LNCaP clone FGC (cell line): ENCODE results near the gene NPDC1.
"Not testable (repeated sequence)": the region's sequence is repeated elsewhere in the genome, so short reads cannot be mapped to it uniquely, and the experiment has no call there.

Experiments used
- DNase-seq: peaks from one replicate; pipeline ENCODE4 v3.0.0-alpha.2; 2011; ENCODE audit warnings: low read depth
- H3K4me3 ChIP-seq: 2 replicates; pipeline ENCODE4 v1.5.1; 2011; ENCODE audit warnings: mild to moderate bottlenecking, low read depth, low read length, control low read depth
- CTCF ChIP-seq: IDR thresholded peaks from 2 replicates; pipeline ENCODE4 v1.5.1; 2012; ENCODE audit warnings: mild to moderate bottlenecking; ENCODE audit not compliant: control insufficient read depth, insufficient read depth; ENCODE audit errors: extremely low read depth

Gene NPDC1

GRCh38 chr9:137067860-137068538, 22.0 kb upstream of the NPDC1 start:
- peak; percentile 72 for DNase-seq
- H3K4me3 ChIP-seq: peak overlapping the region; percentile 64
- peak; percentile 71 for TF ChIP-seq CTCF

GRCh38 chr9:137066096-137066861, 20.3 kb upstream of the NPDC1 start:
- no peak for DNase-seq
- no peak for TF ChIP-seq CTCF
- no peak overlapping the region for H3K4me3 ChIP-seq

- no peak for TF ChIP-seq CTCF
- H3K4me3 ChIP-seq: no peak overlapping the region
These were observed 19.5 kb upstream of the NPDC1 start for GRCh38 chr9:137065336-137065967.

GRCh38 chr9:137064880-137065164, 18.8 kb upstream of the NPDC1 start:
- H3K4me3 ChIP-seq: no peak overlapping the region
- TF ChIP-seq CTCF: no peak
- no peak for DNase-seq

More at GRCh38 chr9:137065336-137065967, 19.5 kb upstream of the NPDC1 start:
- DNase-seq: no peak

- no peak for DNase-seq
- no peak overlapping the region for H3K4me3 ChIP-seq
- TF ChIP-seq CTCF: peak; percentile 98
These were observed 18.3 kb upstream of the NPDC1 start for GRCh38 chr9:137064027-137064879.

- no peak for TF ChIP-seq CTCF
- DNase-seq: no peak
- H3K4me3 ChIP-seq: no peak overlapping the region
These were observed 17.5 kb upstream of the NPDC1 start for GRCh38 chr9:137063311-137064026.

GRCh38 chr9:137062798-137063197, 16.8 kb upstream of the NPDC1 start:
- not testable (repeated sequence) for DNase-seq, H3K4me3 ChIP-seq
